GM18517 (cell line): ENCODE results near the gene POU5F1.
"Not testable (repeated sequence)": the region's sequence is repeated elsewhere in the genome, so short reads cannot be mapped to it uniquely, and the experiment has no call there.

Source experiments
- ATAC-seq: cut with Tn5 transposase; IDR thresholded peaks from one replicate; pipeline ENCODE4 v1.9.1; 2021; ENCODE audit warnings: mild to moderate bottlenecking, moderate library complexity; ENCODE audit not compliant: unreplicated experiment

Gene POU5F1

DNA sequence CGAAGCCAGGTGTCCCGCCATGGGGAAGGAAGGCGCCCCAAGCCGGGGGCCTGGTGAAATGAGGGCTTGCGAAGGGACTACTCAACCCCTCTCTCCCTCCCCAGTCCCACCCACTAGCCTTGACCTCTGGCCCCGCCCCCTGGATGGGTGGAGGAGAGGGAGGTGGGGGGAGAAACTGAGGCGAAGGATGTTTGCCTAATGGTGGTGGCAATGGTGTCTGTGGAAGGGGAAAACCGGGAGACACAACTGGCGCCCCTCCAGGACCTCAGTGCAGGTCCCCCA is at the start of gene POU5F1:
POU5F1 (minus strand) TSS at position 83 of the 282 bp plus-strand sequence; CDS start at position 21, 62 bp downstream.
- no peak for ATAC-seq

DNA sequence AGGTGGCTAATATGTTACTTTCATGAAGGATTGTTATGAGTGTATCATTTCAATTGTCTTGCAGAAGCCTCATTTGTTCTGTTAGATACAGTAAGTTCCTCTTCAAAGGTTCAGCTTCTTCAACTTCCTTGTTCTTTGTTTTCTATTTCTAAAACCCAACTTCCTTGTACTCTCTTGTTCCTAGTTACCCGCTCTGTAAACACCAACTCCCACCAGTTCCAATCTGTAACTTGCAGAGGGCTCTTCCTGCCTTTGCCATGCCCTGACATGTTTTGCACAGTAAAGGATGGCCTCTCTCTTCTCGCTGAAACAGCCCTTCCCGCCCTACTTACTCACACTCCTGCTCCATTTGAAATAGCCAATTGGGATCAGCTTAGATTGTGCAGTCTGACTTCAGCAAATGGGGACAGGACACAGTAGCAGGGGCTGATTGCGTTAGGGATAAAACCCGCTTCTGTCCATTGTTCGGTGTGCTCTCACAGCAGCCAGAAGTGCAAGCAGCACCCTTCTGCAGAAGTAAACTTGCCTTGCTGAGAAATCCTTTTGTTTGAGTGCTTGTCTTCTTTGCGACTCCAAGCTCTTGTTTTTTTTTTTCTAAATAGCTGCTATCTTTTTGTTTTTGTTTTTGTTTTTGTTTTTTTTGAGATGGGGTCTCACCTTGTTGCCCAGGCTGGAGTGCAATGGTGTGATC is 45.9 kb upstream of the POU5F1 start:
- ATAC-seq, result no peak

DNA sequence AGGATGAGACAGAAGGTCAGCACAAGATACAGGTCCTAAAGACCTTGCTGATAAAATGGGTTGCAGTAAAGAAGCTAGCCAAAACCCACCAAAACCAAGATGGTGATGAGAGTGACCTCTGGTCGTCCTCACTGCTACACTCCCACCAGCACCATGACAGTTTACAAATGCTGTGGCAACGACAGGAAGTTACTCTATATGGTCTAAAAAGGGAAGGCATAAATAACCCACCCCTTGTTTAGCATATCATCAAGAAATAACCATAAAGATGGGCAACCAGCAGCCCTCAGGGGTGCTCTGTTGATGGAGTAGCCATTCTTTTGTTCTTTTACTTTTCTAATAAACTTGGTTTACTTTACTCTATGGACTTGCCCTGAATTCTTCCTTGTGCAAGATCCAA is 44.7 kb upstream of the POU5F1 start:
- not testable (repeated sequence) for ATAC-seq

DNA sequence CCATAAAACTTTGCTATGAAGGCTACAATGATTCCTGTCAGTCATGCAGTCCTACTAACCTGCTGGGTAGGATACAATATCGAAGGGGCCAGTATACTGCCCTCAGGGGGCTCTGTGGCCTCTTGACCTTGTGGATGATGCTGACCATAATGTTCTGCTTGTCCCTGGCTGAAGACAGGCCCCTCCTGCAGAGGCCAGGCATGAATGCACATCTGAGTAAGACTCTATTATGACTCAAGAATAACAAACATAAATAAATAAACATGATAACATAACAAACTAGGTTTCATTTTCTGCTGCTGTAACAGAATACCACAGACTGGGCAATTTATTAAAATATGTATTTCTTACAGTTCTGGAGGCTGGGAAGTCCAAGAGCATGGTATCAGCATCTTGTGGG is 44.0 kb upstream of the POU5F1 start:
- ATAC-seq, result no peak

DNA sequence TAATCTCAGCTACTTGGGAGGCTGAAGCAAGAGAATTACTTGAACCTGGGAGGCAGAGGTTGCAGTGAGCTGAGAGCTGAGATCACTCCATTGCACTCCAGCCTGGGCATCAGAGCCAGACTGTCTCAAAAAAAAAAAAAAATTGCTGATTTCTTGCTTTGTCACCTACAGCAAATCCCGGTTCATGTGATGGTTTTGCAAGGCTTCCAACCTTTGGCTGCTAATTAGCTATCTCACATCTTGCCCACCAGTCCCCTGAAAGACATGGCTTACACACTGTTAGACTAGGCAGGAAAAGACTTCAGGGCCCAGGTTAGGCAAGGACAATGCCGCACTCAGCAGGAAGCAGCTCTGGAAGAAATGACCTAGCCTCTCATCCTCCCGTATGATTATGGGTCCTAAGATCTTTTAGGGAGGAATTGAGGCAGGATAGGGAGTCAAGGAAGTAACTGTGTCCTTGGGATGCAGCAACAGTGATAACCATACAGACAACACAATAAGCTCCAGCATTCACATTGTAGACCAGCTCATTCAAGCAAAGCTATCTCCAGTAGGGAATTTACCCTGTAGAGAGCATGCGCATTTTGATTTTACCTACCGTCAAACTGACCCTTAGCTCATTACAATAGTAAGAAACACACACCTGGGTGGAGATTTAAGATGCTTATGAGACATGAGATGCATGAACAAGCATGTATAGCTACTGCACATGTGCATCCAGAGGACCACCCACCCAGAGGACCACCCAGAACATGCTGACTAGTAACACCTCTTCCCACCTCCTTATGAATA is 40.5 kb upstream of the POU5F1 start:
- ATAC-seq, result no peak

DNA sequence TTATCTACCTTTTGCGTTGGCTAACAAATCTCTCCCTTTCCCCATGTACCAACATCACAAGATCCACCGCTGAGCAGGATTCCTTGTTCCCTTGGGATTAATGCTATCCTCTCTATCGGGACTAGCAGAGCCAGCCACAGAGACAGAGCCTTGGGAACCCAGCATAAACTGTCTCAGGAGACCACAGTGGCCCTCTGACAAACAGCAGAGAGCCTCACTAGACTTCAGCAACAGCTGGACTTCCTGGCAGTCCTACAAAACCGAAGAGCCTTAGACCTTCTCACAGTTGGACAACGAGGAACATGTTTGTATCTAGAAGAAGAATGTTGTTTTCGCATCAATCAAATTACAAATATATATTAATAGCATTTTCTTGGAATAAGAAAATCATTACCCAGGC is 39.6 kb upstream of the POU5F1 start:
- ATAC-seq, result no peak

DNA sequence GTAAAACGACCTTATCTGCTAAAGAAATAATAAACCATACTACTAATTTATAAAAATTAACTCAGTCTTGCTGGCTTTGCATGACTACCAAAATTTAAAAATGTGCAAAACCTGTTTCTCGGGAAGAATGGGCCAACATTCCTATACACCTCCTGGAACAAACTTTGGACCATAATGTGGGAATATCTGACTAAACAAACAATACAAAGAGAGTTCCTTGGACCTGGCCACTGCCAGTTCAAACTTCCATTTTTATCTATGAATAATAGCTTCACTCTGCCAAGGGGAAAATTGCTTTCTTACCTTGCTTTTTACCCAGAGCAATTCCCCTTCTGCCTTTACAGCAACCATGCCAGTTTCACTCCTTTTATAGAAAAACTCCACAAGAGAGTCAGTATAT is 38.7 kb upstream of the POU5F1 start:
- ATAC-seq, result no peak

DNA sequence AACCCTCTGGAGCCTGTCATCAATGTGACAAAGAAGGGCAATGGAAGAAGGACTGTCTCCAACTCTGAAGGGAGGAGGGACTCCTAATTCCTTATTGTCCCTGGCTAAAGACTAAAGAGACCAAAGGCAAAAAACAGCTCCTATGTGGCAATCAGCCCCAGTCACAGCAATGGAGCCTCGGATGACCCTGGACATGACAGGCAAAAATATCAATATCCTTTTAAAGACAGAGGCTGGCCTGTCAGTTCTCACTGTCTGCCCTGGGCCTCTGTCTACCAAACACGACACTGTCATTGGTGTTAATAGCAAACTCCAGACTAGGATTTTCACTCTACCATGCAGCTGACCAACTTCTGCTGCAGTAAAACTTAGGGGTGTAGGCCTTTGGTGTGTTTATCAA is 38.0 kb upstream of the POU5F1 start:
- ATAC-seq, result no peak

DNA sequence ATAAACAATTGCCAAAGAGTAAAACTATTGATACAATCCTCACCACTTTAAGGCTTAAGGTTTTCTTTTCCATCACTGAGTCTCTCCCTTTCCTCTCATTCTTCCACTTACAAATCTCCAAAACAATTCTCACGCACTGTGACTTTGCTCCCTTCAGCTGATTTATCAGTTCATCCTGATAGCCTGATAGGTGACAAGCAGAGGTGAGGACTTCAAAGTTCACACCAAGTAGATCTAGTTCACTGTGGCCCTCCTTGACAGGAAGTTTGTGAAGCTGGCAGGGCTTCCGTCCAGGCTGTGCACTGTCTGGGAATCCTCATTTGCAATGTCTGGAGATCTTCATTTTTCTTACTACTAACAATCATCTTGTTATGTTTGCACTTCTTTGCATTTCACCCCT is 35.2 kb upstream of the POU5F1 start:
- ATAC-seq, result no peak

DNA sequence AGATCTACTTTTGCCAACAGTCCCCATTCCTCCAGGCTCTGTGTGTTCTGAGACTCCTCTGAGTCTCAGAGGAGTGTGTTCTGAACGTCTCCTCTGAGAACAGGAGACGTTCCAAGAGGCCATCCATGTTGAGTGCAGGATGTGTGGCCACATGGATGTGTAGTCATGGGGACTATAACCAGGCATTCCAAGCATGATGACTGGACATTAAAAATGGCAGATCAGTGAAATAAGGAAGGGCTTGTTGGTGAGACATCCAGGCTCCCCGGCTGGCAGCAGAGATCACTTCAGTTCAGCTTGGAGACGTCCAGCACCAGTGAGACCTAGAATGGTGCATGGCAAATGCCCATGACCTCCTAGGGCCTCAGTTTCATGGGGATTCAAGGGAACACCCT is 34.3 kb upstream of the POU5F1 start:
- no peak for ATAC-seq

DNA sequence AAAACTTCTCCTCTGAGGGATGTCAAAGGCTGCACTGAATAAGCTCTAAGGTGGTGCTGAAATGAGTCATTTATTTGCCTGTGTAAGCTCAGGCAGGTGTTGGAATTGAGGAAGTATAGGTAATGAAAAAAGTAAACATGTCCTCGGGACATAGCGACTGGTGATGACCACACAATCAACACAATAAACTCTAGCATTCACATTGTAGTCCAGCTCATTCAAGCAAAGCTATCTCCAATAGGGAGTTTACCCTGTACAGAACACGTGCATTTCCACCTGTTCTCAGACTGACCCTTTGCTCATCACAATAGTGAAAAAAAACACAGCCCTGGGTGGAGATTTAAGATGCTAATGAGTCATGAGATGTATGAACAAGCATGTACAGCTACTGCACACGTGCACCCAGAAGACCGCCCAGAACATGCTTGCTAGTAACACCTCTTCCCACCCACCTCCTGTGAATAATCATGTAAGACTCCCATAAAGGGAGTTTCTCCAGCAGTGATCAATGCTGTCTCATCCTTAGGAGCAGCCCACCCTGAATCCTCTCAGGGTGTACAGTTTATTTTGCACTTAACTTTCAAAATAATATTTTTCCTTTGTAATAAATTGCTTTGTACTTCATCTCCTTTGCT is 33.0 kb upstream of the POU5F1 start:
- ATAC-seq, result peak; percentile 69

DNA sequence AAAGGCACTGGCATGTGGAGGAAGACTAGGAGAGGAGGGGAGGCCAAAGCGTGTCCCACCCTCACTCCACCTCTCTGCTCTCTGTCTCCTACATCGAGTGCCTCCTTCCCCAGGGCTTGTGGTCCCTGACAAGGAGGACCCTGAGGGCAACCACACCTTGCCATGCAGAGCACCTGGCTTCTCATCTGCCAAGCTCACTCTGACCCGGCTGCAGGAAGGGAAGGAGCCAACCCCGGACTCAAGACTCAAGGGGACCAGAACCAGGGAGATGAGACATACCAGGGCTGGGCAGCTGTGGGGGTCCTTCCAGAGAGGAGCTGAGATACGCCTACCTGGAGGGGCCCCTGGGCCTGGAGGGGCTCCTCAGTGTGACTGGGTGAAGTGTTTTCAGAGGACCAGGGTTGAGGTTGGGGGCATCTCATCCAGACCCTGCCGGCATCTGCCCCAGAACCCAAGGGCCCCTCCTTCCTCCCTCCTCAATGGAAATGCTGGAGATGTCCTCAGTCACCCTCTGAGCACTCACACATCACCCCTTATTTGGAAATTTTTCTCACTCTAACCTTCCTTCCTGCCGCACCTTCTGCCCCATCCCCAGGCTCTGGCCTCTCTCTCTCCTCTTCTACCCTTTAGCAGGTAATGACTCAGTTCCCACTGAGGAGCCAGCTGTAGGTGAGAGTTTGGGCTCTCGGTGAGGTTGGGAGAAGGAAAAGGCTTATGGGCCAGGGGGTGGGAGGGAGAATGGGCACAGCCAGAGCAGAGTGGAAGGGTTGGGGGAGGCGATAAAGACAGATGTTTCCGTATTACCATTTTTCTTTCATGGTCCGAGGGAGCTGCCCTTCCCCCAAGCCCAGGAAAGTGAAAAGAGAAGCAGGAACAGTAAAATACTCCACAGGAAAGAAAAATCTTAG is 32.0 kb upstream of the POU5F1 start:
- no peak for ATAC-seq

DNA sequence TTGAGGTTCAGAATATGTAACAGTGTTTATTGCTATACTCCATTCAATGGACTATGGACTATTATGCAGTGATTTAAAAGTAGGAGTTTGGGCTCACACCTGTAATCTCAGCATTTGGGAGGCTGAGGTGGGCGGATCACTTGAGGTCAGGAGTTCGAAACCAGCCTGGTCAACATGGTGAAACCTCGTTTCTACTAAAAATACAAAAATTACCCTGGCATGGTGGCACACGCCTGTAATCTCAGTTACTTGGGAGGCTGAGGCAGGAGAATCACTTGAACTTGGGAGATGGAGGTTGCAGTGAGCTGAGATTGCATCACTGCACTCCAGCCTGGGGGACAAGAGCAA is 28.6 kb upstream of the POU5F1 start:
- ATAC-seq, result not testable (repeated sequence)

DNA sequence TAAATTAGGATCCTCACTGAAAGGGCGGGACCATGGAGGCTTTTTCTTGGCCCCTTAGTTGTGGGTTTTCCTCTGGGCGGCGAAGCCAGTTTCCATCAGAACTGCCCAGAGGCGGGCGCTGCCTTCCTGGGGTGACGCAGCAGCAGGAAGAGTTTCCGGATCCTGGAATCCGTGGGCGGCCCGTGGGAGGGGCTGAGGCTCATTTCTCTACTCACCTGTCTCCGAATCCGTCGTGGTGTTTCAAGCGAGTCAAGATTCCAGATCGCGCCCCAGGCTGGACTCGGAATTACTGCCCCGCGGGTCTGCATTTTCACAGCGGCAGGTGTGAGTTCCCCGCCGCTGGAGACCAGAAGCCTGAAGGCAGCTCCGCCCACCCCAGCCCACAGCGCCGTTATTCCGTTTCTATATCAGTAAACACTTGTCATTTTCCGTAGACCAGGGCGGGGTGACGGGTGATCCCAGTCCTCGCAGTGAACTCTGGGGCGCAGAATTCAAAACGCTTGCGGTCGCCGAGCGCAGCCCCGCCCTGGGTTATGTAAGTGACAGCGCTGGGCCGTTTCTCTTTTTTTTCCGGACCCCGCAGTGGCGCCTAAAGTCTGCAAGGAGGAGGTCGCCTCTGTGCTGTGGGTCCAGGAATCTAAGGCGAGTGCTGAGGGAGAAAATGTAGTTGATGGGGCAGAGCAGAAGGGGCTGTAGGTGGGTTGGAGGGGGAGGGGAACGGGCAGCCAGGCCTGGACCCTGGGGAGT is 27.2 kb upstream of the POU5F1 start:
- peak; percentile 67 for ATAC-seq

DNA sequence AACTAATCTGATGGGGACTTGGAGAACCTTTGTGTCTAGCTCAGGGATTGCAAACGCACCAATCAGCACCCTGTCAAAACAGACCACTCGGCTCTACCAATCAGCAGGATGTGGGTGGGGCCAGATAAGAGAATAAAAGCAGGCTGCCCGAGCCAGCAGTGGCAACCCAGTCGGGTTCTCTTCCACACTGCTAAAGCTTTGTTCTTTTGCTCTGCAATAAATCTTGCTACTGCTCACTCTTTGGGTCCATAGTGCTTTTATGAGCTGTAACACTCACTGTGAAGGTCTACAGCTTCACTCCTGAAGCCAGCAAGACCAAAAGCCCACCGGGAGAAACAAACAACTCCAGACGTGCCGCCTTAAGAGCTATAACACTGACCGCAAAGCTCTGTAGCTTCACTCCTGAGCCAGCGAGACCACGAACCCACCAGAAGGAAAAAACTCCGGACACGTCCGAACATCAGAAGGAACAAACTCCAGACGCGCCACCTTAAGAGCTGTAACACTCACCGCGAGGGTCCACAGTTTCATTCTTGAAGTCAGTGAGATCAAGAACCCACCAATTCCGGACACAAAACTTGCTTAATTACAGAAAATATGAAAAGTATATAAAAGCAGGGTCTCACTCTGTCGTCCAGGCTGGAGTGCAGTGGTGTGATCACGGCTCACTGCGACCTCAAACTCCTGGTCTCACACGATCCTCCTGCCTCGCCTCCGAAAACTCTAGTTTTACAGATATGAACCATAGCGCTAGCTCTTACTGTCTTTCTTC is 26.0 kb upstream of the POU5F1 start:
- ATAC-seq, result not testable (repeated sequence)

DNA sequence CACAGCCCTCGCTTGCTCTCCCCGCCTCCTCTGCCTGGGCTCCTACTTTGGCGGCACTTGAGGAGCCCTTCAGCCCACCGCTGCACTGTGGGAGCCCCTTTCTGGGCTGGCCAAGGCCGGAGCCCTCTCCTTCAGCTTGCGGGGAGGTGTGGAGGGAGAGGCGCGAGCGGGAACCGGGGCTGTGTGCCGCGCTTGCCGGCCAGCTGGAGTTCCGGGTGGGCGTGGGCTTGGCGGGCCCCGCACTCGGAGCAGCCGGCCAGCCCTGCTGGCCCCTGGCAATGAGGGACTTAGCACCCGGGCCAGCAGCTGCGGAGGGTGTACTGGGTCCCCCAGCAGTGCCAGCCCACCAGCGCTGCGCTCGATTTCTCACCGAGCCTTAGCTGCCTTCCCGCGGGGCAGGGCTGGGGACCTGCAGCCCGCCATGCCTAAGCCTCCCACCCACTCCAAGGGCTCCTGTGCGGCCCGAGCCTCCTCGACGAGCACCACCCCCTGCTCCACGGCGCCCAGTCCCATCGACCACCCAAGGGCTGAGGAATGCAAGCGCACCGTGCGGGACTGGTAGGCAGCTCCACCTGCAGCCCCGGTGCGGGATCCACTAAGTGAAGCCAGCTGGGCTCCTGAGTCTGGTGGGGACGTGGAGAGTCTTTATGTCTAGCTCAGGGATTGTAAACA is 25.0 kb upstream of the POU5F1 start:
- ATAC-seq, result not testable (repeated sequence)

DNA sequence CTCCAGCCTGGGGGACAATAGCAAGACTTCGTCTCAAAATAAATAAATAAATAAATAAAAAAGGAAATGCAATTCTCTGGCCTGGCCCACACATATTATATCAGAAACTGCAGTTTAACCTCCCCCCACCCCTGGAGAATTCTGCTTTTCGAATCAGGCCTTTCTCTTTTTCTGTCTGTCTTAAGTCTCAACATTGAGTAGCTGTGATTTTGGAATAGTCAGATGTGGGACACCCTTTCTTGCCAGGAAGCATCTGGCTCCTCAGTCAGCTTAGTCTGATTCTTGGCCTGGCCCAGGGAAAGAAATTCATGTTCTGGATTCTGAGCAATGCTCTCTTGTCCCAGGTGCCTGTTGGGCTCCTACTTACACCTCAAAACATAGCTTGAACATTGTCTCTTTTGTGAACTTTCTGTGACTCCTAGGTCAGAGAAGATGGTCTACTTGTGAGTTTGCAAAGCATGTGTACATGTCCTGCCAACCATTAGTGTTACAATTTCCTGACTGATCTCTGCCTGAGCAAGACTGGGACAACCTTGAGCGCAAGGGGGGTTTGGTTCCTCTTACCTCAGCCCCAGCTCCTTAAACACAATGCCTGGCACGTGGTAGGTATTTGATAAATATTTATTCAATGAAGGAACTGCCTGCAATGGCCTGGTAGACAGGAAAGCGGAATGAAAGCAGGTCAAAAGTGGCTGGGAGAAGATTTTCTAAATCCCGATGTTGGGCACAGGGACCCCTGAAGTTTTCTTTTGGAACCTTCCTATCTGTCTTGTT is 23.8 kb upstream of the POU5F1 start:
- ATAC-seq, result no peak

DNA sequence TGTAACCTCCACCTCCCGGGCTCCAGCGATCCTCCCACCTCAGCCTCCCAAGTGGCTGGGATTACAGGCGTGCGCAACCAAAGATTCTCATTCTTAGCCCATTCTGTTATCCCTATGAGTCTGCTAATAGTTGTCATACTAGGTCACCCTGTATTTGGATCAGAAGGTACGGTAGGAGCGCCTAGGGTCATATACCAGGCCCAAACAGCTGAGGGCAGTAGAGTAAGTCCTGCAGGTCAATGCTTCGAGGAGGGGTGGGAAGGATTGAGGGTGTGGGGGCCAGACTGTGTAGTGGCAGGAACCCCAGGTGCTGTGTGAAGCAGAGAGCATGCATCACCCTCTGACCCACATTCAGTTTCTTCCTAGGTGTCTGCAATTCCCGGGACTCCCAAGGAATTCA is 22.7 kb upstream of the POU5F1 start:
- ATAC-seq, result no peak
